Measurements from ENCODE around the gene SLC4A7. TPM values are rescaled to one million over a fixed set of nuclear protein-coding genes. Genes with fewer than 3 reads are reported as not detected.

SLC4A7 gene
- total RNA-seq, 1 donor from 2014 or later, result 67.4 TPM

DNA sequence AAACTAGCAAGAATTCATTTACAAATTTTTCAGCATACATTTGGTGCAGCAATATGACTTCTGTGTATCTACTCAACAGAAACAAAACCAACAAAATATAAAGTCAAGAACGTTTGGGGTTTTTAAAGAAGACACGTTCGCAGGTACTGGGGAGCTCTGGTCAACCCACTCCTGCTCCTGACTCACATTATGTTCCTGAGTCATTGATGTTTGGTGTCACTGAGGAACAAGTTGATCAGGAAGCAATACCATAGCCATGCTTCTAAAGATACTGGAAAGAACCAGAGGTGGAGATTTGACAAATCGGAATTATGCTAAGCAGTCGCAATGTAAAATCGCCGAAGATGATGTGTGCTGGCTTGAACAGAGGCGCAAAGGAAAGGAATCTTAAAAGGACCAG lies 22.0 kb downstream of the SLC4A7 start:
- H3K4me1 Mint-ChIP-seq (ENCODE audit: low read depth), result peaks cover 17% of the 10 kb centered on the region
- H3K36me3 Mint-ChIP-seq (ENCODE audit: low read depth), result peaks cover 3% of the 10 kb centered on the region
- no peaks in the 10 kb centered on the region for H3K9me3 Mint-ChIP-seq (ENCODE audit: low read depth)
- no peak overlapping the region for H3K4me3 Mint-ChIP-seq (ENCODE audit: unreplicated experiment)
- no peak overlapping the region for H3K27ac Mint-ChIP-seq (ENCODE audit: unreplicated experiment)
- DNase-seq (ENCODE audit: low spot score), result no peak
- TF ChIP-seq, protein P1, sequence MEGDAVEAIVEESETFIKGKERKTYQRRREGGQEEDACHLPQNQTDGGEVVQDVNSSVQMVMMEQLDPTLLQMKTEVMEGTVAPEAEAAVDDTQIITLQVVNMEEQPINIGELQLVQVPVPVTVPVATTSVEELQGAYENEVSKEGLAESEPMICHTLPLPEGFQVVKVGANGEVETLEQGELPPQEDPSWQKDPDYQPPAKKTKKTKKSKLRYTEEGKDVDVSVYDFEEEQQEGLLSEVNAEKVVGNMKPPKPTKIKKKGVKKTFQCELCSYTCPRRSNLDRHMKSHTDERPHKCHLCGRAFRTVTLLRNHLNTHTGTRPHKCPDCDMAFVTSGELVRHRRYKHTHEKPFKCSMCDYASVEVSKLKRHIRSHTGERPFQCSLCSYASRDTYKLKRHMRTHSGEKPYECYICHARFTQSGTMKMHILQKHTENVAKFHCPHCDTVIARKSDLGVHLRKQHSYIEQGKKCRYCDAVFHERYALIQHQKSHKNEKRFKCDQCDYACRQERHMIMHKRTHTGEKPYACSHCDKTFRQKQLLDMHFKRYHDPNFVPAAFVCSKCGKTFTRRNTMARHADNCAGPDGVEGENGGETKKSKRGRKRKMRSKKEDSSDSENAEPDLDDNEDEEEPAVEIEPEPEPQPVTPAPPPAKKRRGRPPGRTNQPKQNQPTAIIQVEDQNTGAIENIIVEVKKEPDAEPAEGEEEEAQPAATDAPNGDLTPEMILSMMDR (IDR thresholded peaks at IDR 0.05), result no peak
- no peaks in the 10 kb centered on the region for H3K27me3 Mint-ChIP-seq (ENCODE audit: low read depth)

- TF ChIP-seq, protein P1 (IDR thresholded peaks at IDR 0.05), result no peak
- no peak for DNase-seq (ENCODE audit: low spot score)
- peaks cover 3% of the 10 kb centered on the region for H3K36me3 Mint-ChIP-seq (ENCODE audit: low read depth)
- no peaks in the 10 kb centered on the region for H3K27me3 Mint-ChIP-seq (ENCODE audit: low read depth)
- H3K4me1 Mint-ChIP-seq (ENCODE audit: low read depth), result peaks cover 35% of the 10 kb centered on the region
- H3K4me3 Mint-ChIP-seq (ENCODE audit: unreplicated experiment), result no peak overlapping the region
- no peak overlapping the region for H3K27ac Mint-ChIP-seq (ENCODE audit: unreplicated experiment)
- H3K9me3 Mint-ChIP-seq (ENCODE audit: low read depth), result no peaks in the 10 kb centered on the region
These were observed 25.3 kb downstream of the SLC4A7 start for GRCh38 chr3:27458929-27459328.

DNA sequence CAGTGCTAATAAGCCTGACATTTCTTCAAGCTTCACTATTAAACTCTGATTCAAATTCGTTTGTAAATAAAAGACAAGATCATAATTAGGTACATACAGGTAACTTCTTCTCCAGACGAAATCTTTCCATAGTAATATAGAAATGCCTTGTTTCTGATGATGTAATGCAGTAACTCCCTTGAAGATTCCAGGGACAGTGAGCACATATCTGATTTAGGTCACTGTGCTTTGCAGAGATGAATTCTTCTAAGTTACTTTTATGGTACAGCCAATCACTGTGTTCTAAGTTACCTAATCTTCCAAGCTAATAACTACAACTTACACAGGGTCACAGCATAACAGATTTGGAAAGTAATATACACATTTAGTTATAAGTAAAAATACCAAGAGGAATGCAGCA lies 27.6 kb downstream of the SLC4A7 start:
- H3K27me3 Mint-ChIP-seq (ENCODE audit: low read depth), result no peaks in the 10 kb centered on the region
- no peak for DNase-seq (ENCODE audit: low spot score)
- no peak overlapping the region for H3K27ac Mint-ChIP-seq (ENCODE audit: unreplicated experiment)
- H3K4me1 Mint-ChIP-seq (ENCODE audit: low read depth), result peaks cover 52% of the 10 kb centered on the region
- H3K36me3 Mint-ChIP-seq (ENCODE audit: low read depth), result no peaks in the 10 kb centered on the region
- H3K4me3 Mint-ChIP-seq (ENCODE audit: unreplicated experiment), result no peak overlapping the region
- TF ChIP-seq, protein P1 (IDR thresholded peaks at IDR 0.05), result no peak
- no peaks in the 10 kb centered on the region for H3K9me3 Mint-ChIP-seq (ENCODE audit: low read depth)

GRCh38 chr3:27454914-27455313 lies 29.3 kb downstream of the SLC4A7 start:
- Mint-ChIP-seq H3K4me1 (ENCODE audit: low read depth) (peaks cover 57% of the 10 kb centered on the region), H3K9me3 (ENCODE audit: low read depth) (no peaks in the 10 kb centered on the region), H3K4me3 (ENCODE audit: unreplicated experiment) (no peak overlapping the region), H3K27ac (ENCODE audit: unreplicated experiment) (peak overlapping the region; percentile 71), H3K27me3 (ENCODE audit: low read depth) (no peaks in the 10 kb centered on the region), H3K36me3 (ENCODE audit: low read depth) (no peaks in the 10 kb centered on the region)
- TF ChIP-seq, protein P1 (IDR thresholded peaks at IDR 0.05), result no peak
- no peak for DNase-seq (ENCODE audit: low spot score)

DNA sequence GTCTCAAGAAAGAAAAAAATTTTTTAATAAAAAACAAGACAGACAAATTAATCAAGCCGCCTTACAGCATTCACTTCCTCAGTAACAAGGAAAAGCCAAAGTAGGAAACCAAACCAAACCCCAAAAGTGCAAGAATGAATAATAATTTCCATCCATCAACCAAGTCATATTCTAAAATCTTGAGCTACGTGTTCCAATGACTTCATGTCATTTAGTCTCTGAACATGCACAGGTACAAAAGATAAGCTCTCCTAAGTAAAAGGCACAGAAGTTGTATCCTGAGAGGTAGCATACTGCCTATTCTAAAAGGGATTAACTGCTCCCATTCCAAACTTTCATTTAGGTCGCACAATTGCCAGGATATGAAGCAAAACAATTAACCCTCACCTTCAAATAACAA lies 29.7 kb downstream of the SLC4A7 start:
- H3K27me3 Mint-ChIP-seq (ENCODE audit: low read depth), result no peaks in the 10 kb centered on the region
- H3K4me1 Mint-ChIP-seq (ENCODE audit: low read depth), result peaks cover 61% of the 10 kb centered on the region
- TF ChIP-seq, protein P1 (IDR thresholded peaks at IDR 0.05), result no peak
- H3K4me3 Mint-ChIP-seq (ENCODE audit: unreplicated experiment), result no peak overlapping the region
- no peaks in the 10 kb centered on the region for H3K9me3 Mint-ChIP-seq (ENCODE audit: low read depth)
- no peak for DNase-seq (ENCODE audit: low spot score)
- no peaks in the 10 kb centered on the region for H3K36me3 Mint-ChIP-seq (ENCODE audit: low read depth)
- no peak overlapping the region for H3K27ac Mint-ChIP-seq (ENCODE audit: unreplicated experiment)
